Measurements from ENCODE around the gene COX8C.
"Not testable (repeated sequence)": the region's sequence is repeated elsewhere in the genome, so short reads cannot be mapped to it uniquely, and the experiment has no call there.

COX8C gene

DNA sequence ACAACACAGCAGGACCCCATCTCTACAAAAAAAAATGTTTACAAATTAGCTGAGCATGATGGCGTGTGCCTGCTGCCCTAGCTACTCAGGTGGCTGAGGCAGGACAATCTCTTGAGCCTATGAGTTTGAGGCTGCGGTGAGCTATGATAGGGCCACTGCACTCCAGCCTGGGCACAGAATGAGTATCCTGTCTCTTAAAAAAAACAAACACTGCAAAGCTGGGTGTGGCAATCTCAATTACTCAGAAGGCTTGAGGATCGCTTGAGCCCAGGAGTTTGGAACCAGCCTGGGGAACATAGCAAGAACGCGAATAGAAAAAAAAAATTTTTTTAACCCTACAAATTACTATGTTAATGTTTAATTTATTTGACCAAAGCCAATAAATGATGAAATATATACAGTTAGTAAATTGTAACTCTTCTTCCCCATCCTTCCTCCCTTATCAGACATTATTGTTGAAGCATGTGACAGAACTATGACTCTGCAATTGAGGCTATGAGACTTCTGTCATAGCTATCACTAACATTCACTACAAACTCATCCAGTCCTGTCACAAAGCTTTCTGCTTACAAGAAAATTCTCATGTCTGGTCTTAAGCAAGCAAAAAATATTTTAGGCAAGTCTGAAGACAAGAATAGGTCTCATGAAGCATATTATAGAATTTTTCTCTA, 23.9 kb upstream of the COX8C start:
- no peak for DNase-seq

DNA sequence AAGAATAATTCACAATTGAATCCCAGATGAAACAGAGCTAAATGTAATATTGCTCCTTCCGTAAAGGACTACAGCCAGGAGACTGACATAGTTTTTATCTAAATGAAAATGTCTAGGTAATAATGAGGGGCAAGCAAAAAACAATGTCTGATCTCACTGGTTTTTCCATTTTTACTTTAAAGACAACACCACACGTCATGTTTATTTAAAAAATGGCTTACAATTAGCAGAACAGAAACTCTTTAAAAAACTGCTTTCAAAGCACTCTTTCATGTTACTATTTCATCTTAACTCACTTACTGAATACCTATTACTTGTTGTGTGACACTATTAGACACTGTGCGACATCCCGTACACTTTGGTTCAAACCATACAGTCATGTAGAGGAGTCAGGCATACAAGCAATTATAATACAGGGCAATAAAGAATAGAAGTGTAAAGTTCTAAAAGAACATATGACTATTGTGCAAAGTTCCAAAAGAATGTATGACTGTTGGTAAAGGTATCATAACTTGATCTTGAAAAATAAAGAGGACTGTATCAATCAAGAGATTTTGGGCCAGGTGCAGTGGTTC, 23.3 kb upstream of the COX8C start:
- no peak for DNase-seq

DNA sequence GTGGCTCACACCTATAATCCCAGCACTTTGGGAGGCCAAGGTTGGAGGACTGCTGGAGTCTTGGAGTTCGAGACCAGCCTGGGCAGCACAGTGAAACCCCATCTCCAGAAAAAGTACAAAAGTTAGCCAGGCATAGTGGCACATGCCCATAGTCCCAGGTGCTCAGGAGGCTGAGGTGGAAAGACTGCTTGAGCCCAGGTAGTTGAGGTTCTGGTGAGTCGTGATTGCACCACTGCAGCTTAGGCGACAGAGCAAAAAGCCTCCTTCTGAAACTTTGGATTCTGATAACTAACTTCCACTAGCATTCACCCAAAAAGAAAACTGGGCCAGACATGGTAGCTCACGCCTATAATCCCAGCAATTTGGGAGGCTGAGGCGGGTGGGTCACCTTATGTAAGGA, 20.8 kb upstream of the COX8C start:
- no peak for DNase-seq

DNA sequence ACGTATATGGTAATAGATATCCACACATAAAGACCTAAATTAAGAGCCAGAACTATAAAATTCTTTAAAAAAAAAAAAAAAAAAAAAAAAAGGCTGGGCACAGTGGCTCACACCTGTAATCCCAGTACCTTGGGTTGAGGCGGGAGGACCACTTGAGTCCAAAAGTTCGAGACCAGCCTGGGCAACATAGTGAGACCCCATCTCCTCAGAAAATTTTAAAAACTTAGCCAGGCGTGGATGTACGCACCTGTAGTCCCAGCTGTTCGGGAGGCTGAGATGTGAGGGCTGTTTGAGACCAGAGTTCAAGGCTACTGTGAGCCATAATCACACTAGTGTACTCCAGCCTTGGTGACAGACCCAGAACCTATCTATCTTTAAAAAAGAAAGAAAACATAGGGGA, 18.4 kb upstream of the COX8C start:
- no peak for DNase-seq

DNA sequence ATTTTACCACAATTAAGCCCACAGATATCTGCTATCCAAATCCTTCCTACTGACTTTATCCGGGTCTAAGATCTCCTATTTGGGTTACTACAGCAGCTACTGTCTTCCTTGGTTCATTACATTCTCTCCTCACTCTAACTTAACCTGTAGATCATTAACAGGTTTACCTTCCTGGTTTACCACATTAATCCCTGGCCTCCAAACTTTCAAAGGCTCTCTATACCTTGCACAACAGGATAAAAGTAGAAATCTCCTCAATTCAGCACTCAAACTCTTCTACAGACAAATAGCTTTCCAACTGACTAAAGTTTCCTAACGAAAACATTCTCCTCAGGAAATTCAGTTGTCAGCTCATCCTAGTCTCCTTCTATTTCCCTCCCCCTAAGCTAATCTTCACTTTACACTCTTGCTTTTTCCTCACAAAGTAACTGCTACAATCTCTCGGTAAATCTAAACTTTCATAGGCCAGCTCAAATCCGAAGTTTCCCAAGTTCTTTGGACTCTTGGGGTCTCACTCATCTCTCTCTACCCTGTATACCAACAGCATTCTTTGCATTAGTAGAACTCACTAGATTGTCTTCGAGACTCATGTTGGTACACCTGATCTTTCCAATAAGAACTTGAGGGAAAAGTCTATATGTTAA, 16.9 kb upstream of the COX8C start:
- DNase-seq = no peak

DNA sequence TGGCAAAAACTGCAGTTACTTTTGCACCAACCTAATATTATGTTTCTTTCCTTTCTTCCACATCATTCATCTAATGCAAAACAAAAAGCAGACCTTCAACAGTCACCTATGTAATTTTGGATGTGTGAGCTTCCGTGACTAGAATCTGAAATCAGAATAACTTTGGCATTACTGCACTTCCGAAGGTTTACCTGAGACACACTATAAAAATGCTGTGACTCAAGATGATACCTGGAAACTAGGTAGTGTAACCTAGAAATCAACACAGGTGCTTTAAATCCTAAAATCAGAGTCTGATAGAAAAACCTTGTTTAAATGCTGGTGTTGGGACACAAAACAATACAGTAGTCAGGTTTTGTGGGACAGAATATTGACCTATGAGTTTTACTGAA, 16.4 kb upstream of the COX8C start:
- DNase-seq = no peak

DNA sequence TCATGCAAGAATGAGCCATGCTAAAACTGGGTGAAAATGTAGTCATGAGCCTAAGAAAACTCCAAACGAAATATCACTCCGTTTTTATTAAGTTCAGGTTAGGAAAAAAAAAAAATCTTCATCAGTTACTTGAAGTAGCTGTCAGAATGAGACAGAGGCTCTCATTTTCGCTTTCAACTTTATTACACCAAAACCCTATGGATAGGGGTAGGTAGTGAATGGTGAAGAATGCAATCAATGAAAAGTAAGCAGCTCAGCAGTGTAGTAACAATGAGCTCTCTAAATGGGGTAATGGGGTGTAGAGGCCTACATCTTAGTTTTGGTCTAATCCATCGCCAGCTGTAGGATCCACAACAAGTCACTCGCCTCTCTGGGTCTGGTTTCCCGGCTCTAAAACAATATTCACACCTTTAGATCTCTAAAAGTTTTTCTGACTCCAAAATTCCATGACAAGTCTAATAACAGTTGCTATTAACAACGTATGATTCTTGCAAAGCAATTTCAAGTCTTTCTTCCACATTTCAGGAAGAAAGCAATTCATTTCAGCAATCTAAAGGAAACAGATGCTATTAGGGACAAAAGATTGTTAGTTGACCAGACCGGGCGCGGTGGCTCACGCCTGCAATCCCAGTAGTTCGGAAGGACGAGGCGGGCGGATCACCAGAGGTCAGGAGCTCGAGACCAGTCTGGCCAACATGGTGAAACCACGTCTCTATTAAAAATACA, 15.8 kb upstream of the COX8C start:
- no peak for DNase-seq

DNA sequence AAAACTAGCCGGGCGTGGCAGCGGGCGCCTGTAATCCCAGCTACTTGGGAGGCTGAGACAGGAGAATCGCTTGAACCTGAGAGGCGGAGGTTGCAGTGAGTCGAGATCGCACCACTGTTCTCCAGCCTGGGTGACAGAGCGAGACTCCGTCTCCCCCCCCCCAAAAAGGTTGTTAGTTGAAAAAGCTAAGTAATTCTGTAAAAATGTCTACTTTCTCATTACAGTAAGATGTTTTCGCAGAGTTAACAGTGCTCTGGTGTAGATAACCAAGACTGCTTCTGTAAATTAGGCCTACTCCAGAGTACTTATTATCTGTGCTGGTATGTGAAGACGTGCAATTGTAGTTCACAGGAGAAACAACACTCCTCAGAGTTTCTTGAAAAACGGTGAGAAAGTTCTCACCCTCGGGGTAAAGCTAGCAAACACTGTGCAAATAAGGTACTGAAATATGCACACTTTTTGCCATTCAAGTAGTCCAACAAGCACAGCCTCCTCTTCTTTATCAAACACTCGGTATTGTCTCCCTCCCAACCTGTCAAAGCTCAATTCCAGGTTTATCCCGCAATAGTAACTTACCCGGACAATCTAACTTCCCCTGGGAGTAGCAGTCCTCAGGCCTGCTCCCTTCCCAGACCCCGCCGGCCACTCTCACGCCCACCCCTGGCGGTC, 15.1 kb upstream of the COX8C start:
- no peak for DNase-seq

DNA sequence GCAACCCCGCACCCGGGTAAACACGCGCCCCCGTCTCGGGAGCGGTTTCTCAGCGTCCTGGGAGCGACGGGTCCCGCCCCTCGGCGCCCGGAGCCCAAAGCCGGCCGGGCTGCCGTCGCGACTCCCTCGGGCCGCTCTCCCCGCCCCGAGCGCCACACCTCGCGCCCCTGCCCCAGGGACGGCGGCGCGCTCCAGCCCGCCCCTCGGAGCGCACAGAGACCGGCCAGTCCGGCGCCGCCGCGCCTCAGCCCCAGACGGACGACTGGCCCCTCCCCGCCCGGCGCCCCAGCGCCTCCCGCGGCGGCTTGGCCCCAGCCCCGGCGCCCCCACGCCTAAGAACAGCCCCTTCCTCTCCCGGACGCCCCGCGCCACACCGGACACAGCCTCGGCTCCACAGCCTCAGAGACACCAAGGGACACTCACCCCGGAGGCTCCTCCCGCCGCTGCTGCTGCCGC, 14.6 kb upstream of the COX8C start:
- peak; percentile 50 for DNase-seq

DNA sequence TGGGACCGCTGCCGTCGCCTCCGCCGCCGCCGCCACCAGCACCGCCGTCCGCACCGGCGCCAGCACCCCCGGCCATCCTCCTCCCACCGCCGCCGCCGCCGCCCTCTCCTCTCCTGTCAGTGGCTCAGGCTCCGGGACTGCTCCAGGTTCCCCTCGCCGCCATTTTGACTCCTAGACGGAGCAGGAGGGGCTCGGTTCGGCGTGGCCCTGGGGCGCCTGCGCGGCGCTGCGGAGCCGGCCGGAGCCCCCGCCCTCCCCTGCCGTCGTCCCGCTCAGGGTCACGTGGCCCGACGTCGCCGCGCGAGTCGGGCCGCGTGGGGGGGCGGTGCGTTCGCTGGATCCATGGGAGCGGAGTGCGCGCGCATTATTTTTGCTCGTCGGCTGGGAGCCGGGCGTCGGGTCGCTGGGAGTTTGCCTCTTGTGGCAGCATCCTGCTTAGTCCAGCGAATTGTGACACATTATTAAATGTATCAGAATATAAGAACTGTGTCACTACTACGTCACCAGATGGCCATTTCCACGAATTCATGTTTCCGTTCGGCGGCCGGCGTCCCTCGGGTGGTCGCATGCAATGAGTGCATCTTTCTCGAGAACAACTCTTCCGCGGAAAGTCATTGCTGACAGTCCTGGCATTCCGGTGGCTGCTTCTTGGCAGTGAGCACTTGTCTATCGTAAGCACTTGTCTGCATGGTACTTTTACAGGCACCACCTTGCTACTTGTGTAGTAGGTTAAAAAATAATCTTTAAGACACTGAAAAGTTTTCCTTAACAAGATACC, 13.9 kb upstream of the COX8C start, which contains the start of gene BTBD7:
Gene BTBD7 (minus strand): TSS at position 184 of the 778 bp plus-strand sequence. CDS start 36,985 bp downstream, outside the sequence.
- peak; percentile 95 for DNase-seq

DNA sequence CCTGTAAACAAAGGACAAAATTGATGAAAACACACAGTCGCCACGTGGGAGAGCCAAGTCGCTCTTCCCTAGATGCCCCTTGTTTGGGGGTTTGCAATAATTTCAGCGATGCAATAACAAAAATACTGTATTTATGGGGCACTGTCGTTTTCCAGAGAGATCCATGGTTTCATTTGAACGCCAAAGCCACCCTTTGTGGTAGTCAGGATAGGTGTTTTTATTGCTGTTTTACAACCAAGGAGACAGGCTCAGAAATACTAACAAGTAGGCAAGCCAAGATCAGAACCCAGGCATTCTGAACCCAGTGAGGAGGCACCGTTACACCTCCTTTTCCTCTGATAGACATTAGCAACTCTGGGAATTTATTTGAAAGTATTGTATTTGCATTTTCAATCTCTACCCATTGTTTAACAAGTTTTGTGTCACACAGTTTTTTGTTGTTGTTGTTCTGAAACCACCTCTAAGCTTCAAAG, 13.3 kb upstream of the COX8C start:
- DNase-seq = no peak

DNA sequence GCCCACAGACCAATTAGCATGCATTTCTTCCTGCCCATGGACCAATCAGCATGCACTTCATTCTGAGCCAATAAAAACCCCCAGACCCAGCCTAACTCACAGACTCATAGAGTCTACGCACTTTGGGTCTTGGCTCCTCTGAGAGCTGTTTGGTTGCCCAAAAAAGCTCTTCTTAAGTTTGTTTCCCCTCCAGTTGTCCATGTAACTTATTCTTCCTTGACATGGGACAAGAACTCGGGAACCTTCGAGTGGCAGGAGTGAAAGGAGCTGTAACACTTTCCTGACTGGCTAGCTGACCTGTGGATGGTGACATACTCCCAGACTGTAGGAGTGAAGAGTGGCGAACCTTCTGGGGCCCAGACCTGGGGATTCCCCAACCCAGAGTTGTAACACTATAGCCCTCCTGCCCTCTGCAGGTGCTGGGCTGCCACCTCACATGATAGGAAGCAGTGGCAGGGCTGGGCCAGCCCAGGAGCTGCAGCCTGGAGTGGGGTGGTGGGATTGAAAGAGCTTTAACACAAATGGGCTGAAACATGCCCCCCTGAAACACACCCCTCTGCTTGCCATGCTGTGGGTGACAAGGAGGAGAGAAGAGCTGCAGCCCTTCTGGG, 9.7 kb upstream of the COX8C start:
- no peak for DNase-seq

DNA sequence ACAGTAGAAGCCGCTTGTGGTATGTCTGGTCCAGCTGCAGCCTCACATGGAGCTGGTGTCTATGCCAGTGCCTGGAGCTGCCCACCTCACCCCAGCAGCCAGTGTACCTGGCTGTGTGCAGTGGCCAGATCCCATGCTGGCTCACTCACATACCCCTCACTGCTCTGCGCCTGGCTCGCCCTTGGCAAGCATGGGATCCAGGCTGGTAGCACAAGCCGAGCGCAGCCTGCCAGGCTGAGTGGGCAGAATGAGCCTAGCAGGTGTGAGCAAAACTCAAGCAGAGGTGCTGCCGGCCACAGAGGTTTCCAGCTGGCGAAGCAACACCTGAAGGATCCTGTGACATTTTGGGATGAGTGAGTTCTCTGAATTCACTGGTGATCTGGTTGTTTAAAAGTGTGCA, 9.1 kb upstream of the COX8C start:
- no peak for DNase-seq

DNA sequence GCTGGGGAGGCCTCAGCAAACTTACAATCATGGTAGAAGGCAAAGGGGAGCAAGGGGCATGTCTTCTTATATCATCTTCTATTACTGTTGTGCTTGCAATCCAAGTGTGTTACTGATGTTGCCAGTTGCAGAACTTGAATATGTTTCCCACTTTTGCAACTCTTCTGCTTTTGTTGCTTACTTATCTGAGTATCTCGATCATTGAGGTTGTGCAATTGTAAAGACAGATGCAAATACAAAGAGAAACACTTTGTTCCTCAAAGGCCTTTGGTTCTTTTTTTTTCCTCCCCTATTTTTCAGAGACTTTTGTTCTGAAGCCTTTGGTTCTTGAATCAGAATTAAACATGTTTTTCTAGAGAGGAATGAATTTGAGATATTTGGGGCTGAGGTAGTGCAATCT, 3.7 kb upstream of the COX8C start:
- no peak for DNase-seq

DNA sequence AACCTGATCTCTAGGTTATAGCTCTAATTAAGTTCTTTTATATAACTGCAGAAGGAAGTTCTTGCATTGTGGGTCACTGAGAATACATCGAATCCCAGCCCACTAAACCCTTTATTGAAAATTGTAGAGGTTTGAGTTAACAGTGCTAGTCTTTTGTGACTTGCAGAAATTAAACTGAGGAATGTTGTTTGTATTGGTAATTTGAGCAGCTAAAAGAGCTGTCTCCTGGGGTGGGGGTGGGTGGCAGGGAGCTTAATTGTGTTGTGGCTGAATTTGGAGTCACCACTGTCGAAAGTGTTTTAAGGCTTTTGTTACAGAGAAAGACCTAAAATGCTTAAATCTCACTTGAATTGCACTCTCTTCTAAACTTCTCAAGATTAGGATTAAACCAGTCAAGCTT, 3.2 kb upstream of the COX8C start:
- DNase-seq = no peak

DNA sequence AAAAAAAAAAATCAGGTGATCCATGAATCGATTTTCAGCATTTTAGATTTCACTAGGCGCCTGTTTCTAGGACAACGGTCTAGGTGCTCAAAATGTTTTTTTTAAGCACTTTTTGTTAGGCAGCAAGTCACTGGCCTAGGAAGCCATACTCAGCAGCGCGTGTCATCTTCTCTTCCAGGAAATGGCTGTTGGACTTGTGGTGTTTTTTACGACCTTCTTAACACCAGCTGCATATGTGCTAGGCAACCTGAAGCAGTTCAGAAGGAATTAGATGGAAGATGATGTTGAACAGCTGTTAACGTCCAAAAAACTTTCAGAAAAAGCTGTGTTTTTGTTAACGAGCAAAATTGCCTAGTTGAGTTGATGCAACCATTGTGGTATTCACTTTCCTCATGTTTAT, 868 bp downstream of the COX8C start:
- no peak for DNase-seq

DNA sequence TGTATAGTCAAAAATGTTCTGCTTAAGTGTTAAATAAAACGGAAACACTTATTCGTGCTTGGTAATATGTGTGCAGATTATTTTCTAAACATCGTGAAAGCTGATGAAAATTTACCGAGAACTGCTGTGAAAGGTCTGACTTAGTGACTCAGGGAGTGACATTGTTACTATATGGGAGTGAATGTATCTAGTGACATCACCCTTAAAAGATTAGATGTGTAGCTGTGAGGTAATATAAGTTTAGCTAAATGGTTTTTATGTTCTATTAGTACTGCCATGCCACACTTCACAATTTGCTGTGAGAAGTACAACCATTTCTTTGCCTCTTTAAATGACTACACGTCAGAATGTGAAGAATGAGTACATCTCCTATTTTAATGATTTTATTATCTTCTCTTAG, 1.3 kb downstream of the COX8C start:
- DNase-seq = no peak

DNA sequence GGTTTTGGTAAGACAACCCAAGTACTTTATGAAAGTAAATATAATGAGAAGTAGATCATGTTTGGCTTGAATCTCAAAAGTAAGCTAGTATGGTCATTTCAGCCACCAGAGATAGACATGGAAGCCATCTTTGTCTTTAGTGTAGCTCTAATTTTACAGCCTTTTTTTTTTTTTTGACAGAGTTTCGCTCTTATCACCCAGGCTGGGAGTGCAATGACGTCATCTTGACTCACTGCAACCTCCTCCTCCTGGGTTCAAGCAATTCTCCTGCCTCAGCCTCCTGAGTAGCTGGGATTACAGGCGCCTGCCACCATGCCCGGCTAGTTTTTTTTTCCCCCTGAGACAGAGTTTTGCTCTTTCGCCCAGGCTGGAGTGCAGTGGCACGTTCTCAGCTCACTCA, 7.9 kb downstream of the COX8C start:
- not testable (repeated sequence) for DNase-seq

DNA sequence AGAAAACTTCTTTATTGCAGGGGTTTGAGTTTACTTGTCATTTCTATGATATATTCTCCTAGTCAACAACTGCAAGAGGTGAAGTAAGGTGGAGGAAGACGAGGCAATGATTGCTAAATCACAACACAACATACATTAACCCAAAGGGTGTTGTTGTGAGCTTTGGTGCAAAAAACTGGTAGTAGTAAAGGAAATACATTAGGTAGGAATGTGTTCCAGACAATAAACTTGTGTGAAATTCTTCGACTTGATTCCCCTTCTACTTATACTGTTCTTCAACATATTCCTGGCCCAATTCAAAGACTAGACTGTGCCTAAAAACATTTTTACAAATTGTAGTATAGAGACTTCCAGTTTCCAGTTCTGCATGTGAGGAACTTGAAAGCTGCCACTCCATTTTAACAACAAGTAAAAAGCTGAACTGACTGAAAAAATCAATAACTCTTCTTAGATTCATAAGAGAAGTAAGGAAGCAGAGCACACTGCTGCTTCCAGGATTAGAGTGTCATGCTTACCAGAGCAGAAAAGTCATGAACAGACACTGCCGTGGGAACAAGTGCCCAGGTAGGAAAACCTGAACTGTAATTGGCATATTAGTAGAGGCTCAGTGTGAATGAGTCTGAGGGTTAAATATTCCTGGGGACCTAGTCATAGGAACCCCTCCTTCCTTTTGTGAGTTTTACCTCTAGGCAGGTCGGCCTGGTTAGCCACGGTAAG, 22.2 kb downstream of the COX8C start:
- DNase-seq = no peak

DNA sequence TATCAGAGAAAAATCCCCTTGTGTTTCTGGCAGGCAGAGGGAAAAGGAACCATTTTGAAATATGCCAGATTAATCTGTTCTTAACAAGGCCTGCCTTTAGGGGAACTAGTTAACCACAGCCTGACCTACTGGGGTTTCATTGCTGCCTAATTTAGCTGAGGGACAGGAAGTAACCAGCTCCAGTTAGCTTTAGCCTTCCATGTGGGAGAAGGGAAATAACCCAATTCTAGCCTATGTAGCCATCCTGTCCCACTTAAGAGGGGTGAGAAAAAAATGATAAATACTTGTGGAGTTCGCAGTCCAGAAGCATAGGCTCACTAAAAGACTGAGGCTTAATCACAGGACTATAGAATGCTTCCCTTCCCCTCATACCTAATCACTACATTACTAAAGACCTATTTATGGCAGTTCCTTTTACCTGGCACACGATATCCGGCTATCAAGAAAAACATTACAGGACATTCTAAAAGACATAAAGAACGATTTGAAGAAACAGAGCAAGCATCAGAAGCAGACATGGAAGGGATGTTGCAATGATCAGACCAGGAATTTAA, 22.8 kb downstream of the COX8C start:
- DNase-seq = peak; percentile 24

DNA sequence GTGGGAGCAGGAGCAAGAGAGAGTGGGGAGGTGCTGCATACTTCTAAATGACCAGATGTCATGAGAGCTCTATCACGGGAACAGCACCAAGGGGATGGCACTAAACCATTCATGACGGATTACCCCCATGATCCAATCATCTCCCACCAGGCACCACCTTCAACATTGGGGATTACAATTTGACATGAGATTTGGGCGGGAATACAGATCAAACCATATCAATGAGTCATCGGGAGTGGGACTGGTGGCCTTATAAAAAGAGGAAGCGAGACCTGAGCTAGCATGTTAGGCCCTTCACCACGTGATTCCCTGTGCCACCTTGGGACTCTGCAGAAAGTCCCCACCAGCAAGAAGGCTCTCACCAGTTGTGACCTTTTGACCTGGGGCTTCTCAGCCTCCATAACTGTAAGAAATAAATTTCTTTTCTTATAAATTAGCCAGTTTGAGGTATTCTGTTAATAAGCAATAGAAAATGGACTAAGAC, 28.7 kb downstream of the COX8C start:
- DNase-seq = peak; percentile 70
